Dedifferentiated amniotic fluid mesenchymal stem cell (primary cell): ENCODE results near the gene AGAP1.
A peak's percentile ranks its signal among the peaks of the same experiment; 100 is the strongest.

Experiments used
- DNase-seq: peaks from one replicate; pipeline ENCODE4 v3.0.0-alpha.2; 2016; ENCODE audit errors: extremely low spot score

AGAP1 gene

DNA sequence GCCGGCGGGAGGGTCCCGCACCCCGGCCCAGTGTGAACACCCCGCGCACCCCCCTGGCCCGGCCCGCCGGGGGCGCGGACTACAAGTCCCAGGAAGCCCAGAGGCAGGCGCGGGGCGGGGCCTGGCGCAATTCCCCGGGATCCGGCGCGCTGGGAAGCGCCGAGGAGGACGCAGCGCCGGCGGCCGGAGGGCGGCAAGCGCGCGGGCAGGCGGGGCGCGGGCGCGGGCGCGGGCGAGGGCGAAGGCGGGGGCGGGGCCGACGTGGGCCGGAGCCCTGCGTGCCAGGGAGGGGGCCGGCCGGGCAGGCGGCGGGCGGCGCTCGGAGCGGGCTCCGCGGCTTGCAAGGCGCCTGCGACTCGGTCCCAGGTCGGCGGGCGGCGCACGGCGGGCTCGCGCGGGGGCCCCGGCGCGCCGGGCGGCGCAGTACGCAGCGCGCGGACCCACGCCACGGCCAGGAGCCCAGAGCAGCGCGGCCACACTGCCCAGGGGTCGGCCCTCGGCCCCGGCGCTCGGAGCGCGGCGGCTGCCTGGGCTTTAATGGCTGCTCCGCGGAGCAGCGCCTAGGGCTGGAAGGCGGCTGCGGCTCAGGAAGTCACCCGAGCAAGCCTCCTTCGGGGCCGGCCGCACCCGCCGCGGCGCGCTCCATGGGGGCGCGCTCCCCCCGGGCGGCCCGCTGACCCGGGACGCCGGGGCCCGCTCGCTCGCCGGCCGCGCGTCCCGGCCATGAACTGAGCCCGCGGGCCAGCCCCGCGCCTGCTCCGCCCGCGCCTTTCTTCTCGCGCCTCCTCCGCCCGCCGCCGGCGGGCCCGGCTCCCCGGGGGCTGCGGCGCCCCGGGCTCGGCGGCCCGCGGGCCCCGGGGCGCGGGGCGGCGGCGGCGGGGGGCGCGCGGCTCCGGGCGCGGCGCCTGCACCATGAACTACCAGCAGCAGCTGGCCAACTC, at the start of gene AGAP1:
Gene AGAP1, plus strand, starts transcription at position 269 of the 941 bp plus-strand sequence.
- peak; percentile 71 for DNase-seq

GRCh38 chr2:235444101-235444597, 49.7 kb upstream of the AGAP1 start:
- DNase-seq: no peak

DNA sequence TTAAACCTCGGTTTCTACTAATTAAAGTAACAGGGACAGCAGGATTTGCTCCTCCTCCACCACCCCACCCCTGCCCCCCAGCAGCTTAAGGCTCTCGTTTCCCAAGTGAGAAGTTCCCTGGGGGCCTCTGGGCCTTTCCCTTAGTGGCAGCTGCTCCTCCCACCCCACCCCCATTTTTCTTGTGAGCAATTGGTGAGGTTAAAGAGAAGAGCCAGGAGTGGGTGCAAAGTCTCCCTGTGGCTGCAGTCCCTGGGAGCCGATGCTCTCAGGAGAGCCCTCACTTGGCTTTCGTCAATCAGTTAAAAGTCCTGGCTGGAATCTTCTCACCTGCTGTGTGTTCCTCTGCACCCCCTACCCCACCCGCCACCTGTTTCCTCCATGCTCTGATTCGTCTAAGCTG, 48.7 kb upstream of the AGAP1 start:
- DNase-seq: no peak

- no peak for DNase-seq
Observed at GRCh38 chr2:235446082-235446481, 47.8 kb upstream of the AGAP1 start.

DNA sequence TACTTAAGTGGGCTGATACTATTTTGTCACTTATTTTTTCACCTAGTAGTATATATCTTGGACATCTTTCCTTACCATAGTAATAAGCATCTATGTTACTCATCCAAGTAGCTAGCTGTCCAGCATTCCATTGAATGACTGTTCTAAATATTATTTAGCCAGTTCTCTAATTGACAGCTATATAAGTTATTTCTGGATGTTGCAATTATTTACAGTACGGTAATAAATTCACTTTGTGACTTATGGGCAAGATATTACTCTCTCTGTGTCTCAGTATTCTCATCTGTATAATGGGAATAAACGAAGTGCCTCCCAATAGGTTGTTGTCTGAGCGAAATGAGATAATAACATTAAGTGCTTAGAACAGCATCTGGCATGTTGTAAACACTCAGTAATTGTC, 46.6 kb upstream of the AGAP1 start:
- DNase-seq: no peak

- DNase-seq: no peak
Observed at GRCh38 chr2:235449568-235449967, 44.3 kb upstream of the AGAP1 start.

- DNase-seq: no peak
Observed at GRCh38 chr2:235453605-235454151, 40.2 kb upstream of the AGAP1 start.

DNA sequence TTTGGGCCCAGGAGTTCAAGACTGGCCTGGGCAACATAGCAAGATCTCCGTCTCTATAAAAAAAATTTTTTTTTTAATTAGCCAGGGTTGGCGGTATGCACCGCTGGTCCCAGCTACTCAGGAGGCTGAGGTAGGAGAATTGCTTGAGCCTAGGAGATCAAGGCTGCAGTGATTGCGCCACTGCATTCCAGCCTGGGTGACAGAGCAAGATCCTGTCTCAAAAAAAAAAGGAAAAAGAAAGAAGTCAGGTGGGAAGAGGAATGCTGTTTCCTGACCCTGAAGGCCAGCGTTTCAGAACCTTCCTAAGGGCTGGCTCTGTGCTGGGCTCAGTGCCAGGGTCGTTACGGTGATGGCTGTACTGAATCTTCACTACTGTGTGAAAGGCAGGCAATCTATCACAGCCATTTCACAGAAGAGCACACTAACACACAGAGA, 35.0 kb upstream of the AGAP1 start:
- no peak for DNase-seq

DNA sequence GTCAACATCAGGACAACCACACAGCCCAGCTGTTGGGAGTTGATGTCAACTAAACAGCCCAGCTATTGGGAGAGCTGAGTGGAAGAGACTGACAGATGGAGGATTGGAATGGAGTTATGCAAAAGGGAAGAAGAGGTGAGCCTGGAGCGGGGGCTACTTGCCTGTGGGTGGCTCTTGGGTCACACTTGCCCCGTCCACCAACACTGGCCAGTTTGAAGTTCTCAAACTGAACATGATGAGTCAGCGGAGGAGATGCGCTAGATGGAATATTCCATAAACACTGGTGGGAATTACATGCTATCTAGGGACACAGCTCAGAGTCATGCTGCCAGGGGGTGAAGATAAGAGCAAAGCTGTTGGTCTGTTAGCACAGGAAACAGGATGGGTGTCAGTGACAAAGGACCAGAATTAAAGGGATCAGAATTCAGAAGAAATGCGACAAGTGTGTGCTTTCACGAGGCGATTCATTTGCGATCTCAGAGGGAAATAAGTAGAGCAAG, 33.2 kb upstream of the AGAP1 start:
- no peak for DNase-seq

- no peak for DNase-seq
Observed at GRCh38 chr2:235461763-235462414, 32.0 kb upstream of the AGAP1 start.

DNA sequence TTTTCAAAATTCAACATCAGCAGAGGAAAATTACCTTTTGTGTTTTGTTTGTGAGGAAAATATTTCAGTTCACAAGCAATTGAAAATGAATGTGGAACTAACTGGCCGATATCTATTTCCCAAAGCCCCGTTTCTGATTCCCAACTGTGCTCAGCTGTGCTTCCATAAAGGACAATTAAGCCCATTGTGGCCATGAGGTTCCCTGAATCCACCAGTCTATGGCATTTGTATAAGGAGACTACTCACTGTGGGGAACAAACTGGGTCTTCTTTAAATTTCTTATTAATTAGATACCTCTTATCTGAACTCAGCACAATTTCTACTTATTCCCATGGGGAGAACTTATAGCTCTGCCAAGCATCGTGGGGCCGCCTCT, 31.4 kb upstream of the AGAP1 start:
- no peak for DNase-seq

DNA sequence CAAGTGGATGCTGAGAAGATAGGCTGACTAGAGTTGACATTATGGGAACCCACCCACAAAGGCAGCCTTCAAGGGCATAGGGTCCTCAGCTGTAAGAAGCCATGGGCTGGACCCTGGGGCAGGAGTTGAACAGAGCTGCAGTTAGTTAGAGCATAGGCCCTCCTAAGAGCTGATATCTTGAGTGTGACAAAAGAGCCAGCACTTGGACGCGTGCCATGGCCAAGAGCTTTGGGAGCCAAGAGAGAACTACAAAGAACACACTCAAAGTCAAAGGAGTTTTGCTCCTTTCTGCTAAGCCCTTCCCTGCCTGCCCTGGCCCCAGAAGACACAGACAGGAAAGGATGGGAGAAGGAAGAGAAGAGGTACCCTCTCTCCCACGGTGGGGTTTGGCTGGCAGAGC, 29.9 kb upstream of the AGAP1 start:
- DNase-seq: no peak

DNA sequence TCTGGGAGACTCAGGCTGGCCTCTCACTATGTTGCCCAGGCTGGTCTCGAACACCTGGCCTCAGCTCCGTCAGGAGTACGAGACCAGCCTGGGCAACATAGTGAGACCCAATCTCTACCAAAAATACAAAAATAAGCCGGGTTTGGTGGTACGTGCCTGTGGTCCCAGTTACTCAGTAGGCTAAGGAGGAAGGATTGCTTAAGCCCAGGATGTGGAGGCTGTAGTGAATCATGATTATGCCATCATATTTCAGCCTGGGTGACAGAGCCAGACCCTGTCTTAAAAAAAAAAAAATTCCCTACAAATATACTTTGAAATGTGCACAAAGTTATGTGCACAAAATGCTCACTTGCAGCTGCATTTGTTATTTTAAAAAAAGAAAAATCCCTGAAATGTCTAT, 26.3 kb upstream of the AGAP1 start:
- no peak for DNase-seq

DNA sequence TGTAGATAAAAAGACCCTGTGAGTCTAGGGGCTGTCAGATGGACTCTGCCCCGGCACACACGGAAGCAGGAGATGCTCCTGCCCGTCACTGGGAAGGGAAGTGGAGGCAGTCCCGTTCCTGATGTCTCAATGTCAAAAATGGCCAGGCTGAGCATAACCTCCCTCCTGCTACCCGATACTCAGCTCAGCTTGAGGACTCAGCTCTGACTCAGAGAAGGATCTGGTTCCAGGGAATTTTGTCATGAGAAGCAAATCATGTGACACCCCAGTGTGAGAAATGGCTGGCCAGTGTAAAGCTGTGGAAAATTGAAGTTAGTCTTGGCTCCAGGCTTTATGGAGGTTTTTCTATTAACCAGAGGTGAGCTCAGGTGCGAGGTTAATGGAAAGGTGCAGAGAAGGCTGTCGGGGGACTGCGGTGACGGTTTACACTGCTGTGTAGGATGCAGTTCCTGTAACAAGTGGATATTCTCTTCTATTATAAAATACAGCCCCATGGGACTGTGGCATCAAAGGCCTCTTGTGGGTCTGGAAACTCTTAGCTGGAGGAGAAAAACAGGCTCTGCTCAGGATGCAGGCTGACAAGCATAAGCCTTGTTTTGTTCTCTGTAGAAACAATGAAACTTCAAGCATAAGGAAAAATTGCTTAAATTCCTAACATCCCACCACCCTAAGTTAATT, 24.7 kb upstream of the AGAP1 start:
- DNase-seq: peak; percentile 90

- DNase-seq: no peak
Observed at GRCh38 chr2:235471186-235471747, 22.6 kb upstream of the AGAP1 start.

GRCh38 chr2:235472443-235472842, 21.4 kb upstream of the AGAP1 start:
- DNase-seq: no peak

- no peak for DNase-seq
Observed at GRCh38 chr2:235478609-235479008, 15.2 kb upstream of the AGAP1 start.

- DNase-seq: no peak
Observed at GRCh38 chr2:235479604-235480003, 14.2 kb upstream of the AGAP1 start.

- no peak for DNase-seq
Observed at GRCh38 chr2:235480614-235481013, 13.2 kb upstream of the AGAP1 start.

GRCh38 chr2:235483313-235483712, 10.5 kb upstream of the AGAP1 start:
- no peak for DNase-seq

- no peak for DNase-seq
Observed at GRCh38 chr2:235485362-235485761, 8.5 kb upstream of the AGAP1 start.

- no peak for DNase-seq
Observed at GRCh38 chr2:235486729-235487128, 7.1 kb upstream of the AGAP1 start.
